ENCODE measurements around the gene PCDH15.

DNA sequence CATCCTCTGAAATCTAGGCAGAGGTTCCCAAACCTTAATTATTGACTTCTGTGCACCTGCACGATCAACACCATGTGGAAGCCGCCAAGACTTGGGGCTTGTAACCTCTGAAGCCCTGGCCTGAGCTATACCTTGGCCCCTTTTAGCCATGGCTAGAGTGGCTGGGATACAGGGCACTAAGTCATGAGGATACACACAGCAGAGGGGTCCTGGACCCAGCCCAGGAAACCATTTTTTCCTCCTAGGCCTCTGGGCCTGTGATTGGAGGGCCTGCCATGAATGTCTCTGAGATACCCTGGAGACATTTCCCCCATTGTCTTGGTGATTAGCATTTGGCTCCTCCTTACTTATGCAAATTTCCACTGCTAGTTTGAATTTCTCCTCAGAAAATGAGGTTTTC lies 743.7 kb downstream of the PCDH15 start:
- TF ChIP-seq, protein P1, sequence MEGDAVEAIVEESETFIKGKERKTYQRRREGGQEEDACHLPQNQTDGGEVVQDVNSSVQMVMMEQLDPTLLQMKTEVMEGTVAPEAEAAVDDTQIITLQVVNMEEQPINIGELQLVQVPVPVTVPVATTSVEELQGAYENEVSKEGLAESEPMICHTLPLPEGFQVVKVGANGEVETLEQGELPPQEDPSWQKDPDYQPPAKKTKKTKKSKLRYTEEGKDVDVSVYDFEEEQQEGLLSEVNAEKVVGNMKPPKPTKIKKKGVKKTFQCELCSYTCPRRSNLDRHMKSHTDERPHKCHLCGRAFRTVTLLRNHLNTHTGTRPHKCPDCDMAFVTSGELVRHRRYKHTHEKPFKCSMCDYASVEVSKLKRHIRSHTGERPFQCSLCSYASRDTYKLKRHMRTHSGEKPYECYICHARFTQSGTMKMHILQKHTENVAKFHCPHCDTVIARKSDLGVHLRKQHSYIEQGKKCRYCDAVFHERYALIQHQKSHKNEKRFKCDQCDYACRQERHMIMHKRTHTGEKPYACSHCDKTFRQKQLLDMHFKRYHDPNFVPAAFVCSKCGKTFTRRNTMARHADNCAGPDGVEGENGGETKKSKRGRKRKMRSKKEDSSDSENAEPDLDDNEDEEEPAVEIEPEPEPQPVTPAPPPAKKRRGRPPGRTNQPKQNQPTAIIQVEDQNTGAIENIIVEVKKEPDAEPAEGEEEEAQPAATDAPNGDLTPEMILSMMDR (IDR thresholded peaks at IDR 0.05): no peak
- no peak for TF ChIP-seq POLR2A (IDR thresholded peaks at IDR 0.05)
- TF ChIP-seq POLR2AphosphoS5 (IDR thresholded peaks at IDR 0.05): no peak
- TF ChIP-seq EP300 (IDR thresholded peaks at IDR 0.05; ENCODE audit: low read depth): no peak
